Measurements from ENCODE around the gene HBM.
"Not testable (repeated sequence)": the region's sequence is repeated elsewhere in the genome, so short reads cannot be mapped to it uniquely, and the experiment has no call there.

HBM gene

GRCh38 chr16:149024-149660 is 16.6 kb upstream of the HBM start:
- DNase-seq = no peak

GRCh38 chr16:152141-153128 is 13.3 kb upstream of the HBM start, which contains the start of gene HBZ:
Gene HBZ (plus strand): TSS chr16:152644. CDS start chr16:152910, 266 bp downstream.
- no peak for DNase-seq

GRCh38 chr16:153129-153521 is 12.7 kb upstream of the HBM start:
- DNase-seq = not testable (repeated sequence)

DNA sequence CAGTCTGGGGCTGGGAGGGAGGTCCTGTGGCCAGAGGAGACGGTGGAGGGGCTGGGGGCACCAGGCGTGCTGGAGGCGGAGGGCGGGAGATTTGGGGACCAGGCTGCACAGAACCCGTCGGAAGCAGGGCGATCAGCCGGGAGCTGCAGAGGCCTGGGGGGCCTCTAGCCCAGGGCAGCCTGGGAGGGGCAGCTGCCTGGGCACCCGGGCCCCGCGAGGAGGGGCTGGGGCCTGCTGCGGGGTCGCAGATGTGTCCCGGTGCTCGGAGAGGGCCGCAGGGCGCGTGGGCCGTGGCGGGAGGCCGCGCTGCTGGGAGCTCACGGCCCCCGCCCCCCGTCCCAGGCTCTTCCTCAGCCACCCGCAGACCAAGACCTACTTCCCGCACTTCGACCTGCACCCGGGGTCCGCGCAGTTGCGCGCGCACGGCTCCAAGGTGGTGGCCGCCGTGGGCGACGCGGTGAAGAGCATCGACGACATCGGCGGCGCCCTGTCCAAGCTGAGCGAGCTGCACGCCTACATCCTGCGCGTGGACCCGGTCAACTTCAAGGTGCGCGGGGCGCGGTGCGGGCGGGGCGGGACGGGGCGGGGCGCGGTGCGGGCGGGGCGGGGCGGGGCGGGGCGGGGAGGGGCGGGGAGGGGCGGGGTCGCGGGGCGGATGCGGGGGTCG is 12.1 kb upstream of the HBM start:
- not testable (repeated sequence) for DNase-seq

- DNase-seq = no peak
These were observed 11.4 kb upstream of the HBM start for GRCh38 chr16:154217-155030.

GRCh38 chr16:155031-155398 is 10.8 kb upstream of the HBM start:
- DNase-seq = no peak

DNA sequence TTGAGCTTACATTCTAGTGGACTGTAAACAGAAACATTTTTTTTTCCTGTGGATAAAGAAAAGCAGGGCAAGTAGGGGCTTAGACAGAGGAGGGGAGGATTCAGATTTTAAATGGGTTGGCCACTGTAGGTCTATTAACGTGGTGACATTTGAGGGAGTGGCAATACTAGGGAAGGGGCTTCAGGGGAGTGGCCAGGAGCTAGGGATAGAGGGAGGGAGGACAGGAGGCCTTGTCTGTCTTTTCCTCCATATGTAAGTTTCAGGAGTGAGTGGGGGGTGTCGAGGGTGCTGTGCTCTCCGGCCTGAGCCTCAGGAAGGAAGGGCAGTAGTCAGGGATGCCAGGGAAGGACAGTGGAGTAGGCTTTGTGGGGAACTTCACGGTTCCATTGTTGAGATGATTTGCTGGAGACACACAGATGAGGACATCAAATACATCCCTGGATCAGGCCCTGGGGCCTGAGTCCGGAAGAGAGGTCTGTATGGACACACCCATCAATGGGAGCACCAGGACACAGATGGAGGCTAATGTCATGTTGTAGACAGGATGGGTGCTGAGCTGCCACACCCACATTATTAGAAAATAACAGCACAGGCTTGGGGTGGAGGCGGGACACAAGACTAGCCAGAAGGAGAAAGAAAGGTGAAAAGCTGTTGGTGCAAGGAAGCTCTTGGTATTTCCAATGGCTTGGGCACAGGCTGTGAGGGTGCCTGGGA is 6.5 kb upstream of the HBM start:
- DNase-seq = no peak

DNA sequence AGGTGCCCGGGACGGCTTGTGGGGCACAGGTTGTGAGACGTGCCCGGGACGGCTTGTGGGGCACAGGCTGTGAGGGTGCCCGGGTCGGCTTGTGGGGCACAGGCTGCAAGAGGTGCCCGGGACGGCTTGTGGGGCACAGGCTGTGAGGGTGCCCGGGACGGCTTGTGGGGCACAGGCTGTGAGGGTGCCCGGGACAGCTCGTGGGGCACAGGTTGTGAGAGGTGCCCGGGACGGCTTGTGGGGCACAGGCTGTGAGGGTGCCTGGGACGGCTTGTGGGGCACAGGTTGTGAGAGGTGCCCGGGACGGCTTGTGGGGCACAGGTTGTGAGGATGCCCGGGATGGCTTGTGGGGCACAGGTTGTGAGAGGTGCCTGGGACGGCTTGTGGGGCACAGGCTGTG is 5.5 kb upstream of the HBM start:
- not testable (repeated sequence) for DNase-seq

GRCh38 chr16:160691-161190 is 5.0 kb upstream of the HBM start:
- no peak for DNase-seq

GRCh38 chr16:162271-162991 is 3.3 kb upstream of the HBM start:
- no peak for DNase-seq

DNA sequence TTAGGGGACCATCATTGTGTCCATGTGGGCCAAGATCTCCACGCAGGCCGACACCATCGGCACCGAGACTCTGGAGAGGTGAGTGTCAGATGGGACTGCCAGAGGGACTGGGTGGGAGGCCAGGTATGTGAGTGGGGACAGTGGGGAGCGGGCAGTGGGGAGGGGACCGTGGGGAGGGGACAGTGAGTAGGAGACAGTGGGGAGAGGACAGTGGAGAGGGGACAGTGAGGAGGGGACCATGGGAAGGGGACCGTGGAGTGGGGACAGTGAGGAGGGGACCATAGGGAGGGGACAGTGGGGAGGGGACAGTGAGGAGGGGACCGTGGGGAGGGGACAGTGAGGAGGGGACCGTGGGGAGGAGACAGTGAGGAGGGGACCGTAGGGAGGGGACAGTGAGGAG is 2.6 kb upstream of the HBM start:
- not testable (repeated sequence) for DNase-seq

DNA sequence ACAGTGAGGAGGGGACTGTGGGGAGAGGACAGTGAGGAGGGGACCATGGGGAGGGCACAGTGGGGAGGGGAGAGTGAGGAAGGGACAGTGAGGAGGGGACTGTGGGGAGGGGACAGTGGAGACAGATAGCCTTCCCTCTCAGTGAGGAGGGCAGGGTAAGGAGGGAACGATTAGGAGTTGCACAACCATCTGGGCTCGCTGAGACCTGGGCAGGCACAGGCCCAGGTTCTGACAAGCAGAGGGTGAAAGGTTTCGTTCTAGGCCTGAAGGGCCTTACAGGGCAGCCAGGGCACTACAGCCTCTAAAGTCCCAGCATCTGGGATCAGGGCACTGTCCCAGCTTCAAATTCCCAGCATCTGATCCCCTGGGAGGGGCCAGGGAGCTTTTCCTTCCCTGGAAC is 2.1 kb upstream of the HBM start:
- not testable (repeated sequence) for DNase-seq

DNA sequence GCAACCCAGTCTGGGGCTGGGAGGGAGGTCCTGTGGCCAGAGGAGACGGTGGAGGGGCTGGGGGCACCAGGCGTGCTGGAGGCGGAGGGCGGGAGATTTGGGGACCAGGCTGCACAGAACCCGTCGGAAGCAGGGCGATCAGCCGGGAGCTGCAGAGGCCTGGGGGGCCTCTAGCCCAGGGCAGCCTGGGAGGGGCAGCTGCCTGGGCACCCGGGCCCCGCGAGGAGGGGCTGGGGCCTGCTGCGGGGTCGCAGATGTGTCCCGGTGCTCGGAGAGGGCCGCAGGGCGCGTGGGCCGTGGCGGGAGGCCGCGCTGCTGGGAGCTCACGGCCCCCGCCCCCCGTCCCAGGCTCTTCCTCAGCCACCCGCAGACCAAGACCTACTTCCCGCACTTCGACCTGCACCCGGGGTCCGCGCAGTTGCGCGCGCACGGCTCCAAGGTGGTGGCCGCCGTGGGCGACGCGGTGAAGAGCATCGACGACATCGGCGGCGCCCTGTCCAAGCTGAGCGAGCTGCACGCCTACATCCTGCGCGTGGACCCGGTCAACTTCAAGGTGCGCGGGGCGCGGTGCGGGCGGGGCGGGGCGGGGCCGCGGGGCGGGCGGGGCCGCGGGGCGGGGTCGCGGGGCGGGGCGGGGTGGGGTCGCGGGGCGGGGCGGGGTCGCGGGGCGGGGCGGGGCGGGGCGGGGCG is 1.5 kb upstream of the HBM start:
- DNase-seq = not testable (repeated sequence)

DNA sequence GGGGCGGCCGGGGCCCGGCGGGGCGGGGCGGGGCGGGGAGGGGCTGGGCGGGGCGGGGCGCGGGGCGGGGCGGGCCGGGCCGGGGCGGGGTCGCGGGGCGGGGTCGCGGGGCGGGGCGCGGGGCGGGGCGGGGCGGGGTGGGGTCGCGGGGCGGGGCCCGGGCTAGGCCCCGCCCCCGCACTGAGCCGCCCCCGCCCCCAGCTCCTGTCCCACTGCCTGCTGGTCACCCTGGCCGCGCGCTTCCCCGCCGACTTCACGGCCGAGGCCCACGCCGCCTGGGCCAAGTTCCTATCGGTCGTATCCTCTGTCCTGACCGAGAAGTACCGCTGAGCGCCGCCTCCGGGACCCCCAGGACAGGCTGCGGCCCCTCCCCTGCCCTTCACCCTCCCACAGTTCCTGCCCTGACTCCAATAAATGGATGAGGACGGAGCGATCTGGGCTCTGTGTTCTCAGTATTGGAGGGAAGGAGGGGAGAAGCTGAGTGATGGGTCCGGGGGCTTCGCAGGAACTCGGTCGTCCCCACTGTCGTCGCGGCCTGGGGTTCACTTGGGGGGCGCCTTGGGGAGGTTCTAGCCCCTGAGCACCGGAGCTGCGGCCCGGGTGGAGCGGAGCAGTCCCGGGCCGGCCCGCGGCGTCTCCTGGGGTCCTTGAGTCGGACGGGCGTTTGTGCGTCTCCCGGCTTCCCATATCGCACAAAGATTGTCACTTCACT is 795 bp upstream of the HBM start:
- no peak for DNase-seq

GRCh38 chr16:166375-167121 is 770 bp downstream of the HBM start:
- DNase-seq = no peak

DNA sequence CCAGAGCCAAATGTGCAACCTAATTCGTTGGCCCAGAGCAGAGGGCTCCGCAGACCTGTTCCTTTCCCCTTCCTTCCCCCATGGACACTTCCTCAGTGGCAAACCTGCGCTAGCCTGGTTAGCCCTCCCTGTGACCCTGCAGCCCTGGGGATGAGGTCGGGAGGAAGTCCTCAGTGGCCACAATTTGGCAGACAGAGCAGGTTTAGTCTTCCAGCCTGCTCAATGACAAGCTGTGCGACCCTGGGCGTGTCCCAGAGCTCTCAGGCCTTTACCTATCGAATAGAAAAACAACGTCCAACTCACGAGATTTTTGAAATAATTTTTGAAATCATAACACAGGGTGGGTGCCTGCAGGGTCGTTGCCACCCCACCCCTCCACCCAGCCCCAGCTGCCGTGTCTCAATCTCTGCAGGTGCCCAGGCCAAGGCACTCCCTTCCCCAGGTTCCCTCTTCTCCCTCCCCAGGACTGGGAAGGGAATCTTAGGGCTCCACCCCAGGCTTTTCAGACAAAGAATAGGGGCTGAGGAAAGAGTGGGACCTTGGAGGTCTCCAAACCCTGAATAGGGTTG is 1.4 kb downstream of the HBM start:
- DNase-seq = no peak

DNA sequence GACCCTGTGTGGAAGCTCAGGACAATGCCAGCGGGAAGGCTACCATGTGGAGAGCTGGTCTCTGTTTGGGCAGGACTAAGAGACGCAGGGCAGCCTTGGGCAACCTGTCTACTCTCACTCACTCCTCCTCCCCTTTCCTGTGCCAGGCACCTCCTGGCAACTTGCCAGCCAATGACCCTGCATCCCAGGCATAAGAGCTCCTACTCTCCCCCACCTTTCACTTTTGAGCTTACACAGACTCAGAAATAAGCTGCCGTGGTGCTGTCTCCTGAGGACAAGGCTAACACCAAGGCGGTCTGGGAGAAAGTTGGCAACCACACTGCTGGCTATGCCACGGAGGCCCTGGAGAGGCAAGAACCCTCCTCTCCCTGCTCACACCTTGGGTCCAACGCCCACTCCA is 2.6 kb downstream of the HBM start:
- DNase-seq = no peak

DNA sequence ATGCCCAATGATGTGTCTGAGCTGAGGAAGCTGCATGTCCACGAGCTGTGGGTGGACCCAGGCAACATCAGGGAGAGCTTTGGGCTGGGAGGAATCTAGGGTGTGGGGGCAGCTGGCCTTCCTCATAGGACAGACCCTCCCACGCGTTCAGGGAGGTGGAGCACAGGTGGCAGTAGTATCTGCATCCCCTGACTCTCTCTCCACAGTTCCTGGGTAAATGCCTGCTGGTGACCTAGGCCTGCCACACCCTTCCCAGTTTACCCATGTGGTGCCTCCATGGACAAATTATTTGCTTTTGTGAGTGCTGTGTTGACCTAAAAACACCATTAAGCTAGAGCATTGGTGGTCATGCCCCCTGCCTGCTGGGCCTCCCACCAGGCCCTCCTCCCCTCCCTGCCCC is 3.2 kb downstream of the HBM start:
- DNase-seq = no peak

DNA sequence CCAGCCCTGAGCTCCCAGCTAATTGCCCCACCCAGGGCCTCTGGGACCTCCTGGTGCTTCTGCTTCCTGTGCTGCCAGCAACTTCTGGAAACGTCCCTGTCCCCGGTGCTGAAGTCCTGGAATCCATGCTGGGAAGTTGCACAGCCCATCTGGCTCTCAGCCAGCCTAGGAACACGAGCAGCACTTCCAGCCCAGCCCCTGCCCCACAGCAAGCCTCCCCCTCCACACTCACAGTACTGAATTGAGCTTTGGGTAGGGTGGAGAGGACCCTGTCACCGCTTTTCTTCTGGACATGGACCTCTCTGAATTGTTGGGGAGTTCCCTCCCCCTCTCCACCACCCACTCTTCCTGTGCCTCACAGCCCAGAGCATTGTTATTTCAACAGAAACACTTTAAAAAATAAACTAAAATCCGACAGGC is 4.3 kb downstream of the HBM start:
- DNase-seq = not testable (repeated sequence)
